Measurements from ENCODE around the gene ZGPAT. TPM values are rescaled to one million over a fixed set of nuclear protein-coding genes. Genes with fewer than 3 reads are reported as not detected.

ZGPAT gene
- total and polyA plus RNA-seq, 12 donors: 11.8 to 44.7 (median 16.1) TPM

DNA sequence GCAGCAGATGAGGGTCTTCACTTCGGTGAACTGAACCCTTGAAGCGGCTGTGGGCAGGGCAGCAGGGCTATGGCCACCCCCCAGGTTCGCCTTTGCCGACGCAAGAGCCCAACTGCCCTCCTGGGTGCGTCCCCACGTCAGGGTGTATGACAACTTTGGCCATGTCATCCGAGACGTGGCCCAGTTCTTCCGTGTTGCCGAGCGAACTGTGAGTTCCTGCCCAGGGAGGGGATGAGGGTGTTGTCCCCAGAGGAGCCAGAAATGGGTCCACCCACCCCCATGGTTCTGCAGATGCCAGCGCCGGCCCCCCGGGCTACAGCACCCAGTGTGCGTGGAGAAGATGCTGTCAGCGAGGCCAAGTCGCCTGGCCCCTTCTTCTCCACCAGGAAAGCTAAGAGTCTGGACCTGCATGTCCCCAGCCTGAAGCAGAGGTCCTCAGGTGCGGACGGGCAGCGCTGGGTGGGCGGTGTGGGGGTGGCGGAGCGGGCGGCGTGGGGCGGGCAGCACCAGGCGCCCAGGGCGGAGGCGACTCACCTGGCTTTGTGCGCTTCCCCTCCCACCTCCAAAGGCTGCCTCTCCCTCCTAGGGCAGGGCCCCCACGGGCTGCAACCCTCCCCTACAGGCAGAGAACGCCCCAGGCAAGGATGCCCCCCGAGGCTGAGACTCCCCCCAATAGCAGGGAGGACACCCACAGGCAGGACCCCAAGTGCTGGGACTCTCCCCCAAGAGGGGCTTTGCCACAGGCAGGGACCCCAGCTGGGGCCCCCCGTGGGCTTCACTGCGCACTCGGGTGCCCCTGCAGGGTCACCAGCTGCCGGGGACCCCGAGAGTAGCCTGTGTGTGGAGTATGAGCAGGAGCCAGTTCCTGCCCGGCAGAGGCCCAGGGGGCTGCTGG is 17.6 kb upstream of the ZGPAT start:
- 92 to 93% methylated on average over 36 to 40 of the region's 40 CpGs for WGBS, 2 donors
- ATAC-seq (no peak), DNase-seq (no peak)
- H3K36me3 ChIP-seq: peaks cover 0 to 23% (median 5%) of the 10 kb centered on the region in 9 donors
- peaks cover 27 to 57% (median 46%) of the 10 kb centered on the region in 9 donors for H3K4me1 ChIP-seq
- no peaks in the 10 kb centered on the region for H3K9me3 ChIP-seq
- no peak overlapping the region for H3K4me3 ChIP-seq
- TF ChIP-seq, protein P1, sequence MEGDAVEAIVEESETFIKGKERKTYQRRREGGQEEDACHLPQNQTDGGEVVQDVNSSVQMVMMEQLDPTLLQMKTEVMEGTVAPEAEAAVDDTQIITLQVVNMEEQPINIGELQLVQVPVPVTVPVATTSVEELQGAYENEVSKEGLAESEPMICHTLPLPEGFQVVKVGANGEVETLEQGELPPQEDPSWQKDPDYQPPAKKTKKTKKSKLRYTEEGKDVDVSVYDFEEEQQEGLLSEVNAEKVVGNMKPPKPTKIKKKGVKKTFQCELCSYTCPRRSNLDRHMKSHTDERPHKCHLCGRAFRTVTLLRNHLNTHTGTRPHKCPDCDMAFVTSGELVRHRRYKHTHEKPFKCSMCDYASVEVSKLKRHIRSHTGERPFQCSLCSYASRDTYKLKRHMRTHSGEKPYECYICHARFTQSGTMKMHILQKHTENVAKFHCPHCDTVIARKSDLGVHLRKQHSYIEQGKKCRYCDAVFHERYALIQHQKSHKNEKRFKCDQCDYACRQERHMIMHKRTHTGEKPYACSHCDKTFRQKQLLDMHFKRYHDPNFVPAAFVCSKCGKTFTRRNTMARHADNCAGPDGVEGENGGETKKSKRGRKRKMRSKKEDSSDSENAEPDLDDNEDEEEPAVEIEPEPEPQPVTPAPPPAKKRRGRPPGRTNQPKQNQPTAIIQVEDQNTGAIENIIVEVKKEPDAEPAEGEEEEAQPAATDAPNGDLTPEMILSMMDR (IDR thresholded peaks at IDR 0.05): no peak
- H3K27ac ChIP-seq: peak overlapping the region in 1 of 10 donors; percentile 96
- intact Hi-C loops (cut with DNase I): no loop called here
- H3K27me3 ChIP-seq: no peaks in the 10 kb centered on the region

DNA sequence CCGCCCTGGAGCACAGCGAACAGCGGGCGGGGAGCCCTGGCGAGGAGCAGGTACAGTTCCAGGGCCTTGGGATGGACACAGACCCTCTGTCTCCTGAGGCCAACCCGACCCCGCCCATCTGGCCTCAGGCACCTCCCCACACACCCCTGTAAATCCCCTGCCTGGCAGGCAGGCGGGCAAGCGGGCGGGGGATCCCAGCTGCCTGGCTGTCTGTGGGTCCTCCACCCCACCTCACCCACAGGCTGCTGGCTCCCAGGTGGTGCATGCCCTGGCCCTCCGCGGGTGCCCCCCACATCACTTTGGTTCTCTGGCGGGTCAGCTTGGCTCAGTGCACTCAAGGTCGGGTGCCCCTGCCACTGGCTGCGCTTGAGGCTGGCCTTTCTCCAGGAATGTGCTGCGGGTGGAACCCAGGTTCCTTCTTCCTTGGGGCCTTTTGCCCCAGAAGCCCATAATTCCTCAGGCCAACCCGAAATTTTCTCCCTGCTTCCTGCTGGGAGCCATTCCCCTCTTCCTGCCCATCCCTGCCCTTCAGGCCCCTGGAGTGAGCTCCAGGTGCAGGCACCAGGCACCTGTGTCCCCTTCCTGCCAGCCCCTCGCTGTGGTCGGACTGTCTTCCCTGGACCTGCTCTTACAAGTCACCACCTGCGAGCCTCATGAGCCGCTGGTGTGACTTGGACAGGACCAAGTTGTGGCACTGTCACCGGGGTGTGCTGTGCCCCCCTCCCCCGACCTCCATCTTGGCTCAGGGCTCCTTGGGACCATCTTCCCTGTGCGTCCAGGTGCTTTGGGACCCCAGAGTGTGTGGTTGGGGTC is 16.7 kb upstream of the ZGPAT start:
- no peaks in the 10 kb centered on the region for H3K9me3 ChIP-seq
- ATAC-seq (no peak), DNase-seq (peak in 1 of 2 donors; percentile 7)
- H3K4me3 ChIP-seq: no peak overlapping the region
- intact Hi-C loops (cut with DNase I): no loop called here
- peaks cover 28 to 56% (median 48%) of the 10 kb centered on the region in 9 donors for H3K4me1 ChIP-seq
- peaks cover 0 to 26% (median 5%) of the 10 kb centered on the region in 9 donors for H3K36me3 ChIP-seq
- H3K27me3 ChIP-seq: no peaks in the 10 kb centered on the region
- 86 to 87% methylated on average over 24 of the region's 24 CpGs for WGBS, 2 donors
- H3K27ac ChIP-seq: peak overlapping the region in 2 of 10 donors; percentile 7 to 44
- TF ChIP-seq, protein P1 (IDR thresholded peaks at IDR 0.05): no peak

DNA sequence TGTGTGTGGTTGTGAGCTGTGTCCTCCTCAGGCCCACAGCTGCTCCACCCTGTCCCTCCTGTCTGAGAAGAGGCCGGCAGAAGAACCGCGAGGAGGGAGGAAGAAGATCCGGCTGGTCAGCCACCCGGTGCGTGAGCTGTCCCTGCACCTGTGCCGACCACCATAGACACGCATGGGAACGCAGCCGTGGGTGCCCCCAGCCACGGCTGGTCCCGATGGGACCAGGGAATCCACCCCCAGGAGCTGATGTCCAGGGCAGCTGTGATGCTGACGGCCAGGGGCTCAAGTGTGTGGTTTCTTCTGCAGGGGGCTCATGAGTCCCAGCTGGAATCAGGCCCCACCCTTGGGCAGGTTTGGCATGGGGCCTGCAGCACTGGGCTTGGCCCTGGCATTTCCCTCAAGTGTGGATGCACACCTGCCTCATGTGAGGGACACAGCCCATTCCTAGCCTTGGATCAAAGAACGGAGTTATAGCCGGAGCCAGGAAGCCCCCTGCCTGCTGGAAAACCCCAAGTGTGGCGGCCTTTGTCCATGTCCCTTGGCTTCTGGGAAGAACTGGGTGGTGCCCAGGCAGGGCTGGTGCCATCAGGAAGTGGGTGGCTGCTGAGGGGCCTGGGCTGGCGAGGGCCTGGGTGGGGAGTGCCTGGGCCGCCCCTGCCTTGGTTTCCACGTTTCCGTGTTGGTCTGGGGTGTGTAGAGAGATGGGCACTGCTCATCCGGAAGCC is 16.0 kb upstream of the ZGPAT start:
- Histone ChIP-seq H3K4me3 (no peak overlapping the region), H3K27me3 (no peaks in the 10 kb centered on the region), H3K36me3 (peaks cover 0 to 27% (median 5%) of the 10 kb centered on the region in 9 donors), H3K4me1 (peaks cover 21 to 56% (median 48%) of the 10 kb centered on the region in 9 donors), H3K27ac (peak overlapping the region in 2 of 10 donors; percentile 11 to 44), H3K9me3 (no peaks in the 10 kb centered on the region)
- DNase-seq: peak in 1 of 2 donors; percentile 4
- no peak for ATAC-seq
- intact Hi-C loops (cut with DNase I): no loop called here
- TF ChIP-seq, protein P1 (IDR thresholded peaks at IDR 0.05): no peak
- WGBS, 2 donors: 87 to 89% methylated on average over 21 of the region's 21 CpGs
